Measurements from ENCODE around the gene CISH. TPM values are rescaled to one million over a fixed set of nuclear protein-coding genes. Genes with fewer than 3 reads are reported as not detected.

Gene CISH
- total and polyA plus RNA-seq, 4 donors: 37.8 to 104 (median 46.6) TPM

DNA sequence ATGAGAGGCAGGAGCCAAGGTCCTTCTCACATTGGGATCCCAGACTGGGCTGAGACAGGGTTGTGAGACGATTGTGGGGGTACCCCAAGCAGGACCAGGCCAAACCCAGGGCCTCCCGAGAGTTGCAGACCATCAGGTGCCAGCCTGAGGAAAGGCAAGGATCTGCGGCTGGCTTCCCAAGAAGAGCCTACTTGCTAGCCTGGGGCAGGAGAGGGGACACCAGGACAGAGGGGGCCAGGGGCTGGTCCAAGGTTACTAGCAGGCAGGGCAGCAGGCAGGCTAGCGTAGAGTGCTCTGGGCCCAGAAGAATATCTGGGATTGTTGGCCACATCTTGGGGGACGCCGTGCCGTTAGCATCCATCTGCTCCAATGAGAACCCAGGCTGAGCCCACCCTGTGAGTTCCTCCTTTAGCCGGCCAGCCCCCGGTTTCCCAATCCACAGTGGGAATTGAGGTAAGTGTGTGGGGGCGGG lies 546 bp downstream of the CISH start:
- H3K9me3 ChIP-seq (ENCODE audit: control insufficient read depth in 4 of 4, insufficient read depth in 3 of 4, low read length in 3 of 4): no peaks in the 10 kb centered on the region
- WGBS, 2 donors: 5 to 6% methylated on average over 10 of the region's 10 CpGs
- DNase-seq (no peak), ATAC-seq (ENCODE audit: insufficient read depth, low FRiP score) (no peak)
- H3K9ac ChIP-seq (ENCODE audit: insufficient read depth in 1 of 2, low read length in 2 of 2): peak overlapping the region; percentile 80 to 86
- peaks cover 6 to 51% (median 34%) of the 10 kb centered on the region in 5 donors for H3K4me1 ChIP-seq (ENCODE audit: control insufficient read depth in 5 of 5, insufficient read depth in 5 of 5, low read length in 5 of 5)
- peak overlapping the region; percentile 89 to 93 for H3K27ac ChIP-seq (ENCODE audit: low read depth in 1 of 2, low read length in 1 of 2)
- peaks cover 6 to 31% (median 23%) of the 10 kb centered on the region in 4 donors for H3K36me3 ChIP-seq (ENCODE audit: control insufficient read depth in 4 of 4, insufficient read depth in 4 of 4, low read length in 4 of 4)
- H3K27me3 ChIP-seq (ENCODE audit: control insufficient read depth in 3 of 3, insufficient read depth in 3 of 3, low read length in 2 of 3): no peaks in the 10 kb centered on the region
- peak overlapping the region; percentile 79 for H3K4me3 ChIP-seq
- TF ChIP-seq, protein P1, sequence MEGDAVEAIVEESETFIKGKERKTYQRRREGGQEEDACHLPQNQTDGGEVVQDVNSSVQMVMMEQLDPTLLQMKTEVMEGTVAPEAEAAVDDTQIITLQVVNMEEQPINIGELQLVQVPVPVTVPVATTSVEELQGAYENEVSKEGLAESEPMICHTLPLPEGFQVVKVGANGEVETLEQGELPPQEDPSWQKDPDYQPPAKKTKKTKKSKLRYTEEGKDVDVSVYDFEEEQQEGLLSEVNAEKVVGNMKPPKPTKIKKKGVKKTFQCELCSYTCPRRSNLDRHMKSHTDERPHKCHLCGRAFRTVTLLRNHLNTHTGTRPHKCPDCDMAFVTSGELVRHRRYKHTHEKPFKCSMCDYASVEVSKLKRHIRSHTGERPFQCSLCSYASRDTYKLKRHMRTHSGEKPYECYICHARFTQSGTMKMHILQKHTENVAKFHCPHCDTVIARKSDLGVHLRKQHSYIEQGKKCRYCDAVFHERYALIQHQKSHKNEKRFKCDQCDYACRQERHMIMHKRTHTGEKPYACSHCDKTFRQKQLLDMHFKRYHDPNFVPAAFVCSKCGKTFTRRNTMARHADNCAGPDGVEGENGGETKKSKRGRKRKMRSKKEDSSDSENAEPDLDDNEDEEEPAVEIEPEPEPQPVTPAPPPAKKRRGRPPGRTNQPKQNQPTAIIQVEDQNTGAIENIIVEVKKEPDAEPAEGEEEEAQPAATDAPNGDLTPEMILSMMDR (IDR thresholded peaks at IDR 0.05; ENCODE audit: control extremely low read depth, extremely low read depth): no peak

DNA sequence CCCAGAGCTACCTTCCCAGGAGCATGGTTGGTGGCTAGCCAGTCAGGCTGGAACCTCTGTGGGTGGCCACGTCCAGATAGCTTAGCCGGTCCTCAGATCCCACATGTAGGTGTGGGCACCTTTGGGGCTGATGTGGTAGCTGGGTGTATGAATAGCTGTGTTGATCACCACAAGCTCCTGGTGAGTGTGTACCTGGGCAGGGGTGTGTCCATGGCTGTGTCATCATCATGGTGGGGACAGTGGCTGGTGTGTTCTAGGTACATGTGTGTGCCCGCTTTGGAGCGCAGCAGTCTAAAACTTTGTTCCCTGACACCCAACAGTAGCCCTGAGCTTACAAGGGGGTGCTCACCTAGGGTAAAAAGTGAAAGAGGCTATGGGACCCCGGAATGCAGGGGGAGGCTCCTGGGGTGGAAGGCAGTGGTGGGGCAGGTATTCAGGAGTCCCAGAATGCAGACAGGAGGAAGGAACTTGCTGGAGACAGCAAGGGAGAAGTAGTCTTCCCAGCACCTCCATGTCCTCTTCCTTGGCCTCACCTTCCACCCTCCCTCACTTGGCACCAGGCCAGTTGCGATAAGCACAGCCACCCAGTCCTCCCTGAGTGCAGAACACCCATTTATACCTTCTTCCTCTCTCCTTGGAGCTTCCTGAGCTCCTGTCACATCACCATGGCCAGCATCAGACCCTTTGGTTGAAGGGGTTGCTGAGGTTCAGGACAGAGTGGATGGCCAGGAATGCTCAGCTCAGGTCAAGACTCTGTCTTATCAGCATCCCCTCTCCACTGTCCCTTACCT lies 1.2 kb downstream of the CISH start:
- peaks cover 6 to 51% (median 34%) of the 10 kb centered on the region in 5 donors for H3K4me1 ChIP-seq (ENCODE audit: control insufficient read depth in 5 of 5, insufficient read depth in 5 of 5, low read length in 5 of 5)
- ATAC-seq (ENCODE audit: insufficient read depth, low FRiP score): no peak
- H3K9ac ChIP-seq (ENCODE audit: insufficient read depth in 1 of 2, low read length in 2 of 2): peak overlapping the region; percentile 80 to 86
- DNase-seq: peak in 2 of 3 donors; percentile 31 to 46
- H3K4me3 ChIP-seq: peak overlapping the region; percentile 79
- no peaks in the 10 kb centered on the region for H3K27me3 ChIP-seq (ENCODE audit: control insufficient read depth in 3 of 3, insufficient read depth in 3 of 3, low read length in 2 of 3)
- H3K36me3 ChIP-seq (ENCODE audit: control insufficient read depth in 4 of 4, insufficient read depth in 4 of 4, low read length in 4 of 4): peaks cover 6 to 37% (median 26%) of the 10 kb centered on the region in 4 donors
- H3K27ac ChIP-seq (ENCODE audit: low read depth in 1 of 2, low read length in 1 of 2): peak overlapping the region; percentile 89 to 93
- TF ChIP-seq, protein P1 (IDR thresholded peaks at IDR 0.05; ENCODE audit: control extremely low read depth, extremely low read depth): no peak
- H3K9me3 ChIP-seq (ENCODE audit: control insufficient read depth in 4 of 4, insufficient read depth in 3 of 4, low read length in 3 of 4): no peaks in the 10 kb centered on the region
- WGBS, 2 donors: 57 to 62% methylated on average over 6 of the region's 6 CpGs

DNA sequence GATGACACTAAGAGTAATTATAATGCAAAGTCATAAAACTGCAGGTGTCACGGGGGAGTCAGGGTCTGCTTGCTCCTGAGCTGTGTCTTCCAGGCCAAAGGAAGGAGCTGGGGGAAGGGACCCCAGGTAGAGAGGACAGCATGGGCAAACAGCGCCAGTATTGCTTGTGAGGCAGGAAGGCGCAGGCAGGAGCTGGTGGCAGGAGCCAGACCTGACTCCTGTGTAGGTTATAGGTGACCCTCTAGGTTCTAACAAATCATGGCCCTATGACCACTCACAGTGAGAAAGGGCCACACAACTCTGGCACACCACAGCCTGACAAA lies 1.9 kb downstream of the CISH start:
- TF ChIP-seq, protein P1 (IDR thresholded peaks at IDR 0.05; ENCODE audit: control extremely low read depth, extremely low read depth): no peak
- Histone ChIP-seq H3K27ac (ENCODE audit: low read depth in 1 of 2, low read length in 1 of 2) (peak overlapping the region; percentile 89 to 93), H3K27me3 (ENCODE audit: control insufficient read depth in 3 of 3, insufficient read depth in 3 of 3, low read length in 2 of 3) (no peaks in the 10 kb centered on the region), H3K9me3 (ENCODE audit: control insufficient read depth in 4 of 4, insufficient read depth in 3 of 4, low read length in 3 of 4) (no peaks in the 10 kb centered on the region), H3K36me3 (ENCODE audit: control insufficient read depth in 4 of 4, insufficient read depth in 4 of 4, low read length in 4 of 4) (peaks cover 6 to 39% (median 31%) of the 10 kb centered on the region in 4 donors), H3K4me3 (peak overlapping the region; percentile 79), H3K9ac (ENCODE audit: insufficient read depth in 1 of 2, low read length in 2 of 2) (peak overlapping the region; percentile 11 to 66), H3K4me1 (ENCODE audit: control insufficient read depth in 5 of 5, insufficient read depth in 5 of 5, low read length in 5 of 5) (peaks cover 6 to 51% (median 37%) of the 10 kb centered on the region in 5 donors)
- ATAC-seq (ENCODE audit: insufficient read depth, low FRiP score) (no peak), DNase-seq (no peak)
- 67 to 78% methylated on average over 3 of the region's 3 CpGs for WGBS, 2 donors
